D721Med (cell line): ENCODE measurements around the gene MAMSTR.
"Not testable (repeated sequence)": the region's sequence is repeated elsewhere in the genome, so short reads cannot be mapped to it uniquely, and the experiment has no call there.

ENCODE experiments used
- DNase-seq: peaks from one replicate; pipeline ENCODE4 v3.0.0; 2011; ENCODE audit warnings: low spot score; ENCODE audit not compliant: insufficient read length
- FAIRE-seq: peaks from 2 replicates; lab custom pipeline; 2011; peaks lifted over from hg19 to GRCh38; lab: Jason Lieb, UNC
- CTCF ChIP-seq: IDR thresholded peaks from 2 replicates; pipeline ENCODE4 v1.5.1; 2012; ENCODE audit warnings: mild to moderate bottlenecking, control low read depth; ENCODE audit not compliant: insufficient read depth; ENCODE audit errors: missing control alignments

The MAMSTR gene

GRCh38 chr19:48719263-48720171 lies at the start of gene MAMSTR:
Gene MAMSTR (minus strand): TSS chr19:48719725. CDS start chr19:48719031, 694 bp downstream.
- DNase-seq (no peak), FAIRE-seq (no peak)
- TF ChIP-seq CTCF, result no peak

- no peak for TF ChIP-seq CTCF
- DNase-seq, result no peak
- FAIRE-seq, result no peak
Observed at GRCh38 chr19:48768994-48769713, 49.6 kb upstream of the MAMSTR start.

GRCh38 chr19:48768171-48768753 lies 48.7 kb upstream of the MAMSTR start:
- DNase-seq, FAIRE-seq: not testable (repeated sequence)

GRCh38 chr19:48765816-48766215 lies 46.3 kb upstream of the MAMSTR start:
- DNase-seq, result not testable (repeated sequence)

GRCh38 chr19:48760504-48761205 lies 41.1 kb upstream of the MAMSTR start:
- FAIRE-seq, result no peak
- no peak for TF ChIP-seq CTCF

More at GRCh38 chr19:48765816-48766215, 46.3 kb upstream of the MAMSTR start:
- FAIRE-seq, result not testable (repeated sequence)

GRCh38 chr19:48757741-48758144 lies 38.2 kb upstream of the MAMSTR start:
- FAIRE-seq (no peak), DNase-seq (no peak)
- no peak for TF ChIP-seq CTCF

More at GRCh38 chr19:48760504-48761205, 41.1 kb upstream of the MAMSTR start:
- DNase-seq, result no peak

- FAIRE-seq (no peak), DNase-seq (no peak)
- TF ChIP-seq CTCF, result no peak
Observed at GRCh38 chr19:48757089-48757675, 37.7 kb upstream of the MAMSTR start.
